Measurements from ENCODE around the gene TM4SF4.

The TM4SF4 gene

DNA sequence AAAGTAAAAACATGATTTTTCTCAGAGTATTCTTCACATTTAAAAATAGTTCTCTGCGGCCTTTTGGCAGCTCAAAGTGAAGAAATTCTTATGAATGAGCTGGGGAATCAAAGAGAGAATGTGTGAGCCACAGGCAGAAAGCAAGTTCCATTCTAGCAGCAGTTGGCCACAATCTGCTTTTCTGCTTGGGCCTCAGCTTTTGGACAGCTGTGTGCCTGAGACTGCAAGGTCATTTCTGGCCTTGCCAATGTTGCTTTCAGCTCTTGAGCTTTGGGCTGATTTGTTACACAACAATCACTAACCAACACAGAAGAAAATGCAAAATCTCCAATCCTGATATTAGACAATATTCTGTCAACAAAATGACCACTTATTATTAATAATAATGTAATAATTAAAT, 14.4 kb upstream of the TM4SF4 start:
- no peak for TF ChIP-seq CTCF (IDR thresholded peaks at IDR 0.05; ENCODE audit: low read depth, low read length)
- in situ Hi-C loops (cut with HindIII; ENCODE audit: low sequenced_read_pairs): no loop called here
- DNase-seq (ENCODE audit: low read depth, low spot score): no peak
- no peak overlapping the region for H3K4me3 ChIP-seq (ENCODE audit: low read depth, low read length)

GRCh38 chr3:149462051-149462450, 12.4 kb upstream of the TM4SF4 start:
- no peak for TF ChIP-seq CTCF (IDR thresholded peaks at IDR 0.05; ENCODE audit: low read depth, low read length)
- in situ Hi-C loops (cut with HindIII; ENCODE audit: low sequenced_read_pairs): no loop called here
- no peak overlapping the region for H3K4me3 ChIP-seq (ENCODE audit: low read depth, low read length)
- no peak for DNase-seq (ENCODE audit: low read depth, low spot score)

DNA sequence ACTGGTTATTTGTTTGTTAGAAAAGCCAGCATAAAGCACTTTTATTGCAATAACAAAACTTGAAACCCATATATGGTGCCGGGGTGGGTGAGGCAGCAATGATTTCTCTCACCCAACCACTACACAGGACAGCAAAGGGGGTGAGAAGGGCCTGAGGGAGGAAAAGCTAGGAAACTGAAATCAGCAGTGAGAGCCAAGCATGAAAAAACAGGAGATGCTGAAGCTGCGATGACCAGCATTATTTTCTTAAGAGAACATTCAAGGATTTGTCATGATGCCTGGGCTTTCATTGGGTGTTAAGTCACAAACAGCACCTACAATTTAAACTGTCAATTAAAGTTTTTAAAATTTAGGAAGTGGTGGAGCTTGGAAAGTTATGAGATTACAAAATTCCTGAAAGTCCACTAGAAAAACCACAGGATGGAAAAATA, 11.9 kb upstream of the TM4SF4 start:
- TF ChIP-seq CTCF (IDR thresholded peaks at IDR 0.05; ENCODE audit: low read depth, low read length): no peak
- H3K4me3 ChIP-seq (ENCODE audit: low read depth, low read length): no peak overlapping the region
- DNase-seq (ENCODE audit: low read depth, low spot score): no peak
- in situ Hi-C loops (cut with HindIII; ENCODE audit: low sequenced_read_pairs): no loop called here

- no peak for TF ChIP-seq CTCF (IDR thresholded peaks at IDR 0.05; ENCODE audit: low read depth, low read length)
- in situ Hi-C loops (cut with HindIII; ENCODE audit: low sequenced_read_pairs): no loop called here
- DNase-seq (ENCODE audit: low read depth, low spot score): no peak
- no peak overlapping the region for H3K4me3 ChIP-seq (ENCODE audit: low read depth, low read length)
Measured at GRCh38 chr3:149463921-149464320, 10.6 kb upstream of the TM4SF4 start.

- in situ Hi-C loops (cut with HindIII; ENCODE audit: low sequenced_read_pairs): no loop called here
Measured at GRCh38 chr3:149464542-149465328, 9.8 kb upstream of the TM4SF4 start.

DNA sequence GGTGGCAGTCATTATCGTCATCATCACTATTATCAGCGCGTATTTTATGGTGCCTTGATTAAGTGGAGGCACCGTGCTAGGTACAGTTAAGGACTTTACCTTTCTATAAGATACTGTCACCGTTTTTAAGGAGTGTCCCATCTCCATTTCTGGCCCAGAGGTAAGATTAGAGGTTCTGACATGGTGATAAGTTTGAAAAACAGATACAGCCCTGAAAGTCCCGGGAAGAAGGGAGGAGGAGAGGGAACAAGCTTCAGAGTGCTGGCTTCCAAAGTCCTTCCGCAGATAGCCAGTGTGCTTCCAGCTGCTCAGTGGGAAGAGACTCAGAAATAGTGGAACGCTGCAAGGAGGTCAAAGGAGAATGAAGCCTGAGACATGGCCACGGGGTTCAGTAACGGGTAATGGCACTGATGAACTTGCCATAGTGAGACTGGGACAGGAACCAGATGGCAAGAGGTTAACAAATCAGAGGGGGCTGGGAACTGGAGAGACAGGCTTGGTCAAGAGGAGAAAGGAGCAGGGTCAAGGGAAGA, 9.1 kb upstream of the TM4SF4 start:
- no peak overlapping the region for H3K4me3 ChIP-seq (ENCODE audit: low read depth, low read length)
- TF ChIP-seq CTCF (IDR thresholded peaks at IDR 0.05; ENCODE audit: low read depth, low read length): no peak
- no peak for DNase-seq (ENCODE audit: low read depth, low spot score)
- in situ Hi-C loops (cut with HindIII; ENCODE audit: low sequenced_read_pairs): no loop called here

More at GRCh38 chr3:149464542-149465328, 9.8 kb upstream of the TM4SF4 start:
- no peak for TF ChIP-seq CTCF (IDR thresholded peaks at IDR 0.05; ENCODE audit: low read depth, low read length)
- no peak overlapping the region for H3K4me3 ChIP-seq (ENCODE audit: low read depth, low read length)
- DNase-seq (ENCODE audit: low read depth, low spot score): no peak
